GM19395 (cell line): ENCODE measurements around the gene NANOGP8.
"Not testable (repeated sequence)": the region's sequence is repeated elsewhere in the genome, so short reads cannot be mapped to it uniquely, and the experiment has no call there.

Experiments
- ATAC-seq: cut with Tn5 transposase; IDR thresholded peaks from one replicate; pipeline ENCODE4 v1.9.1; 2021; ENCODE audit warnings: mild to moderate bottlenecking, moderate library complexity; ENCODE audit not compliant: unreplicated experiment

NANOGP8 gene, protein sequence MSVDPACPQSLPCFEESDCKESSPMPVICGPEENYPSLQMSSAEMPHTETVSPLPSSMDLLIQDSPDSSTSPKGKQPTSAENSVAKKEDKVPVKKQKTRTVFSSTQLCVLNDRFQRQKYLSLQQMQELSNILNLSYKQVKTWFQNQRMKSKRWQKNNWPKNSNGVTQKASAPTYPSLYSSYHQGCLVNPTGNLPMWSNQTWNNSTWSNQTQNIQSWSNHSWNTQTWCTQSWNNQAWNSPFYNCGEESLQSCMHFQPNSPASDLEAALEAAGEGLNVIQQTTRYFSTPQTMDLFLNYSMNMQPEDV

GRCh38 chr15:35085176-35085919, at the start of gene NANOGP8:
Gene NANOGP8 (minus strand): TSS chr15:35085295. CDS start chr15:35085110, 185 bp downstream.
- not testable (repeated sequence) for ATAC-seq

DNA sequence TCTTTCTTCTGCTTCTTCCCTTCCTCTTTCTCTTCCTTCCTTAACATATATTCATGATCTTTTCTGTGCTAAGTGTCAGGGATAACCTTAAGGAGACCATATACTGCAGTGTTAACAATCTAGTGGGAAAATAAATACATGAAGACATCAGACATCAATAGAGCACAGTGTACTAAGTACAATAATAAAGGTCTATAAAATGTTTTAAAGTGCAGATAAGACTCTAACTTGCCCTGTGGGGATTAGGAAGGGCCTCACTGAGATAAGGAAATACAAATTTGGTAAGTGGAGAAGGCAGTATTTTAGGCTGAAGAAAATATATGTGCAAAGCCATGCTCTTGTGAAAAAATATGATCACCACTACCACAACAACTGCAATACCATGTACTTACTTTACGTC, 49.2 kb upstream of the NANOGP8 start:
- no peak for ATAC-seq

DNA sequence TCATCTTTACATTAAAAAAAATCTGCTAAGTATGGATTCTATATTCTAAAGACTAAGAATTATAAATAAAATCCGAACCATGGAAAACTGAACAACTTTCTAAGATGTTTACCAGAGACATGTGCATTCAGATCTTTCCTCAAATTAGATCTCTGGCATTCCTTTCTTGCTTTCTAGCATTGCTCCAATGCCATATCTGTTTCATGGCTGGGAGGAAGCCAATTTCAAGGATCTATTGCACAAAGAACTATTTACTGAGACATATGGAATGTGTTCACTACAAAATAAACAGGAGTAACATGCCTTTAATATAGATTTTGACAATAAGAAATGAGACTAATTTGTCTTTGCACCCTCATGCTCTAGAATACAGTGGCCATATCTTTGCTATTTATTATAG, 45.1 kb upstream of the NANOGP8 start:
- ATAC-seq = no peak

- no peak for ATAC-seq
Measured at GRCh38 chr15:35129361-35129760, 44.3 kb upstream of the NANOGP8 start.

DNA sequence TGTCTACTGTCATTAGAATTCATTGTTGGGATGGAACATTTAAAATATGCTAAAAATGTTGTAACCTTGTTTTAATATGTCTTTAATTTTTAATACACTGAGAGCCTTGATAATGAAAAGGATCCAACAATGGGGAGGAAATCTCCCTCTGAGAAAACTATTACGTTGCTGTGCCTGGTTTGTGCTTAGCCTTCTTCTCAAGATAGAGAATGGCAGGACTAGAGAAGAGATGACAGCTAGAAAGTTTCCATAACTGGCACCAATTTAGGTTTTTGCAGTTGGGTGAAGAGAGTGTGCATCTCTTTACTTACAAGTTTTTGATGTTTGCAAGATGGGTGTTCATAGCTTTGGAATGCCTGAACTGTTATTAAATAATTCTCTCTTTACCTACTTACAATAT, 42.6 kb upstream of the NANOGP8 start:
- ATAC-seq = no peak

DNA sequence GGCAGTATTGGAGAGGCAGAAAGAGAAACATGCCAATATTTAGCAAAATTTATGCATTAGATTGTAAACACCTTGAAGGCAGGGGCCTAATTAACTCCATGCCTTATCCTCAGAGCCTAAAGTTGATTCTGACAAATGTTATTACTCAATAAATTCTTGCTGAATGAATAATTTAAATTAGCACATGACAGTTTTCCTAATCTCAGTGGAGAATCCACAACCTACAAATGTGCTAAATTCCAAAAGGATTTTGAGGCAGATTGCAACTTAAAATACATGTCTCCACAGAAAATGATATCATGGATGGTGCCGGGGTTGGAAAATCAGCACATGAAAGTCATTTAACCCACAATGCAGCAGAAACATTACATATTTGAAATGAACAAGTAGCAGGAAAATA, 41.1 kb upstream of the NANOGP8 start:
- ATAC-seq = no peak

DNA sequence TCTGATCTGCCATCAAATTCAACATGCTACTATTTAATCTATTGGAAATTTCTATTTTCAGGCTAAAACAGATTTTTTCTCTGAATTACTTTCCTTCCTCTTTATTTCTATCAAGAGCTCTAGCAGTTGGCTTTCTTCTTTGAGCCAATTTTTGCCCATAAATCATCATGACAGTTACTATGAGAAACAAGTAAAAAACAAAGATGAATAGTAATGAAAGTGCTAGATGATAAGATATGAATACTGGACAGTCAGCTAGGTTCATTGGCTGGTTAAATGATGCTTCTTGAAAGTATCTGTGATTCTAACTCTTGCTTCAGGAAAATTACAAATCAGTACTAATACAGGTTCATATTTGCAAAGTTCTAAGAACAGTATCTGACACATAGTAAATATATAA, 38.6 kb upstream of the NANOGP8 start:
- no peak for ATAC-seq

GRCh38 chr15:35121611-35122359, 36.7 kb upstream of the NANOGP8 start:
- ATAC-seq = no peak

GRCh38 chr15:35120173-35120572, 35.1 kb upstream of the NANOGP8 start:
- no peak for ATAC-seq

- ATAC-seq = no peak
Measured at GRCh38 chr15:35118960-35119359, 33.9 kb upstream of the NANOGP8 start.

DNA sequence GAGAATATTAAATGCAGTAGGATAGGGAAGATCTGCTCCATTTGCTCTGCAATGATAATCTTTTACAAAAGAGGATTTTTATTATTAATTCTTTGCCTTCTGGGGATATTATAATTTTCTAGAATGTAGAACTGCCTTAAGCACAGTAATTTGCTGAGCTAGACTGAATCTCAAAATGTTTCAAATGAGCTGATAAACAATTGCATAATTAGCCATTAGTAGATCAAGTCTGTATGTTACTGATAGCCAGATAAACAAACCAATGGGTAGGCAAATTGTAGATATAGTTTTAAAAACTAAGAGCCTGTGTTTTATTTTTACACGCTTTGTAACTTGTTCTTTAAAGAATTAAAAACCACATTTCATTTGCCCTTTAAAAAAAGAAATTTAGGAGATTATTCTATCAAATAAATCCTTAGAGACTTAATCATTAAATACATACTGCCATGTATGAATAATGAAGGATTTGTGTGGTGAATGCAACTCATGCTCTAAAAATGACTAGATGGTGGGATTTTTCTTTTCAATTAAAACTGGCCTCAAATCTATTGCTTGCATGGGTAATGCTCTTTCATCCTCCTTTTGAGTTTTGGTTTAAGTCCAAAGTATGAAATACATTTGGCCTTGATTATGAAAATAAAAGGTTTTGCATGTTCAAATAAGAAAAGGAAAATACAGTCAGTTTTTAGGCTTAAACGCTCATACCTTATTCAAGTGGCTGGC, 32.6 kb upstream of the NANOGP8 start:
- ATAC-seq = no peak

GRCh38 chr15:35115155-35115725, 30.1 kb upstream of the NANOGP8 start:
- no peak for ATAC-seq

DNA sequence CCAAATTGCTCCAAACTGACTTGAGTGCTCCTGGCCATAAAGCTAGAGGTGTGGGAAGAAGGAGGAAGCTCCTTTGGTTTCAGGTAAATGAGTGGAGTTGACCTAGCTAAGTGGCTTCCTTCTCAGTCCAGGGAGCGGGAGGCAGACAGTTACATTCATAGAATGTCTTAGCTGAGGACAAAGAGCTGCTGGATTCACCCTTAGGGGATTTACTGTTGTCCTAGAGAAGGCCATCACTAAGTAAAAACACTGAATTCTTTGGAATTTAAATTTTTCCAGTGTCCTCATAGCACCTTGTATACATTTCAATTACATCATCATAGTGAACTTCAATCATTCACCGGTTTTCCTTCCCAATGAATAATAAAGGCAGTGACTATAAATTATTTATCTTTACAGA, 27.3 kb upstream of the NANOGP8 start:
- ATAC-seq = no peak

DNA sequence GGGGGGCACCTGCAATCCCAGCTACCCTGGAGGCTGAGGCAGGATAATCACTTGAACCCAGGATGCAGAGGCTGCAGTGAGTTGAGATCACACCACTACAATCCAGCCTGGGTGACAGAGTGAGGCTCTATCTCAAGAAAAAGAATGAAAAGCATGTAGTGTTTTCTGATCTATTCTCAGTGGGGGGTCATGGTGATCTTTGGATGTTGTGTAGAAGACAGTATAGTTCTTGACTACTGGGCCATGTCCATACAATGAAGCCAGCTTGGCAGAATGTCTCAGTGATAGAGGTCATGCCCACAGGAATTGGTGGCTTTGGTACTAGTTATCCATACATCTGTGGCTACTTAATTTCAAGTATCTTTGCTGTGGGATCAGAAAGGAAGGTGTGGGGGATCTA, 26.8 kb upstream of the NANOGP8 start:
- no peak for ATAC-seq

DNA sequence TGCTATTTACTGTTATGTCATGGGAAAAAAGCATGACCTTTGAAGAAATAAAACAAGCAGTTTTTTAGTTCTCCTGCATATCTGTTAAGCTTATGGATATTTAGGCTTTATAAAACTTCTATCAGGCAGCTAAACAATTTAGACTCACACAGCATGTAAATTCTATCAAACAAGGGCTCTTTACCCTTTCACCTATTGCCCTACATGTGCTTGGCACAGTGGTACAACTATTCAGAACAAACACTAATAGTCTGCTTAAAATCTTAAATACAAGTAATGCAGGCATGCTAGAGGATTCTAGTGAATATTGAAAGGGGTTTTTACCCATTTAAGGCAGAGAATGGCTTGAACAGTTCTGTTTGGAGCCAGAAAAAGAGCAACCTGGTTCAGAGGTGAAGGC, 23.4 kb upstream of the NANOGP8 start:
- ATAC-seq = no peak

GRCh38 chr15:35107561-35107960, 22.5 kb upstream of the NANOGP8 start:
- ATAC-seq = no peak

GRCh38 chr15:35107122-35107521, 22.0 kb upstream of the NANOGP8 start:
- ATAC-seq = no peak

GRCh38 chr15:35104526-35105147, 19.5 kb upstream of the NANOGP8 start:
- no peak for ATAC-seq

GRCh38 chr15:35102186-35102585, 17.1 kb upstream of the NANOGP8 start:
- no peak for ATAC-seq

- no peak for ATAC-seq
Measured at GRCh38 chr15:35101335-35101734, 16.2 kb upstream of the NANOGP8 start.
